ENCODE measurements around the gene DUSP22. TPM values are rescaled to one million over a fixed set of nuclear protein-coding genes. Genes with fewer than 3 reads are reported as not detected.

DUSP22 gene
- total and polyA plus RNA-seq, 2 of the 8 experiments (the other 6 are each of a cell fraction or from before 2014, with no cell fraction given) = 15.5 to 32.4 TPM

DNA sequence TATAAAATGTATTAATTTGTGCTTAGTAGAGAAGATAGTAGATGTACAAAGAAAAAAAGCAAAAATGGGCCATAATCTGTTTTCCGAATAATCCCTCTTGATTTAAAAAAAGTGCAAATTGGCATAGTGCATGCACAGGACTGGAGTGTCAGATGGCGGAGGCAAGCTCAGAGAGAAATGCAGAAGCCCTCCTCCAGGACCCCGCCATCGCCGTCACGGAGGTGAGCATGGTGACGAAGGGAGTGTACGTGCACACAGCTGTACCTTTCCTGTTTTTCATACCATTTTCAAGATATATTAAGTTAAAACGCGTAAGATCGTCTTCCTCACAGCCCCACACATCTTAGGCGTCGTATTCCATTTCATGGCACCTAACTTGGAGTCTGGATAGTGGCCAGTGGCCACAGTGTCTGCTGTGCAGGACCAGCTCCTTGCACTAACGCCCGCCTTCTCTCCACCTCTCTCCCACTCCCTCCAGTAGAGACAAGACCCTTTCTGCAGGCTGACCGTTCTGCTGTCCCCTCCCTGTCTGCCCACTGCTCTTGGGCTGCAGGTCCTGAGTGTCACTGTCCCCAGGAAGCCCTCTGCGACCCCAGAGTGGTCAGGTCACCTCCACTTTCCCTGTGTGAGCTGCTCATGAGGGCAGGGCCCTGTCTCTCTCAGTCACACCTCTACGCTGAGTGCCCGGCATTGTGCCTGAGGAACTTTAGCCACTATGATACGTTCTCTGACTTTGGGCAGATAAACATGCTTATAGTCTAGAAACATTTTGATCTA is 9.8 kb downstream of the DUSP22 start (continued):
- TF ChIP-seq, protein P1, sequence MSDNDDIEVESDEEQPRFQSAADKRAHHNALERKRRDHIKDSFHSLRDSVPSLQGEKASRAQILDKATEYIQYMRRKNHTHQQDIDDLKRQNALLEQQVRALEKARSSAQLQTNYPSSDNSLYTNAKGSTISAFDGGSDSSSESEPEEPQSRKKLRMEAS (IDR thresholded peaks at IDR 0.05) = no peak
- no peak for TF ChIP-seq SP2 (IDR thresholded peaks at IDR 0.05; ENCODE audit: low read length)
- TF ChIP-seq POLR2A (IDR thresholded peaks at IDR 0.05; ENCODE audit: control extremely low read depth in 1 of 2, low read depth in 2 of 2, low read length in 2 of 2) = no peak
- no peak for TF ChIP-seq TBP (IDR thresholded peaks at IDR 0.05; ENCODE audit: low read depth, low read length)
- TF ChIP-seq POLR2AphosphoS5 (IDR thresholded peaks at IDR 0.05; ENCODE audit: low read depth, low read length) = no peak
- TF ChIP-seq CBX8 (IDR thresholded peaks at IDR 0.05; ENCODE audit: borderline replicate concordance, low read depth, low read length) = no peak
- TF ChIP-seq, protein P2, sequence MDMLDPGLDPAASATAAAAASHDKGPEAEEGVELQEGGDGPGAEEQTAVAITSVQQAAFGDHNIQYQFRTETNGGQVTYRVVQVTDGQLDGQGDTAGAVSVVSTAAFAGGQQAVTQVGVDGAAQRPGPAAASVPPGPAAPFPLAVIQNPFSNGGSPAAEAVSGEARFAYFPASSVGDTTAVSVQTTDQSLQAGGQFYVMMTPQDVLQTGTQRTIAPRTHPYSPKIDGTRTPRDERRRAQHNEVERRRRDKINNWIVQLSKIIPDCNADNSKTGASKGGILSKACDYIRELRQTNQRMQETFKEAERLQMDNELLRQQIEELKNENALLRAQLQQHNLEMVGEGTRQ (IDR thresholded peaks at IDR 0.05; ENCODE audit: low read length) = no peak
